Measurements from ENCODE around the gene TMEM108. TPM values are rescaled to one million over a fixed set of nuclear protein-coding genes. Genes with fewer than 3 reads are reported as not detected.

The TMEM108 gene
- total and polyA plus RNA-seq, 10 of the 15 experiments (the other 5 are each of a cell fraction or from before 2014, with no cell fraction given): 0.02 to 0.58 (median 0.12) TPM; not detected in 5

DNA sequence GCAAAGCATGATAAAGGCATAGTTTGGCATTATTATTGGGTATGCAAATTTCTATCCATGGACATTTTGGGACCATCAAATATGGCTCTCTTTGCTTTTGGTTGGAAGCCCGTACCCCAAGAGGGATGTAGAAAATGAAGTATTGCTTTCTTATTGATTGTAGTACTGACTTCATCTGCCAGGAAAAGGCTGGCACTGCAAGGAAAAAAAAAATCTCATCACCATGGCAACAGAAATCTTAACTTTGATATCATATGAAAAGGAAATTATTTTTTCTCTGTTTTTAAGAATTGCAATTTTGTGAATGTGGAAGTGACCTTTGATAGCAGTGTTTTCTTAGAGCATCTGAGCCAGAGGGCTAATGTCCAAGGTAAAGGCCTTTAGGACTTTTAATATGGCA, 151.7 kb downstream of the TMEM108 start (continued):
- TF ChIP-seq, protein P1, sequence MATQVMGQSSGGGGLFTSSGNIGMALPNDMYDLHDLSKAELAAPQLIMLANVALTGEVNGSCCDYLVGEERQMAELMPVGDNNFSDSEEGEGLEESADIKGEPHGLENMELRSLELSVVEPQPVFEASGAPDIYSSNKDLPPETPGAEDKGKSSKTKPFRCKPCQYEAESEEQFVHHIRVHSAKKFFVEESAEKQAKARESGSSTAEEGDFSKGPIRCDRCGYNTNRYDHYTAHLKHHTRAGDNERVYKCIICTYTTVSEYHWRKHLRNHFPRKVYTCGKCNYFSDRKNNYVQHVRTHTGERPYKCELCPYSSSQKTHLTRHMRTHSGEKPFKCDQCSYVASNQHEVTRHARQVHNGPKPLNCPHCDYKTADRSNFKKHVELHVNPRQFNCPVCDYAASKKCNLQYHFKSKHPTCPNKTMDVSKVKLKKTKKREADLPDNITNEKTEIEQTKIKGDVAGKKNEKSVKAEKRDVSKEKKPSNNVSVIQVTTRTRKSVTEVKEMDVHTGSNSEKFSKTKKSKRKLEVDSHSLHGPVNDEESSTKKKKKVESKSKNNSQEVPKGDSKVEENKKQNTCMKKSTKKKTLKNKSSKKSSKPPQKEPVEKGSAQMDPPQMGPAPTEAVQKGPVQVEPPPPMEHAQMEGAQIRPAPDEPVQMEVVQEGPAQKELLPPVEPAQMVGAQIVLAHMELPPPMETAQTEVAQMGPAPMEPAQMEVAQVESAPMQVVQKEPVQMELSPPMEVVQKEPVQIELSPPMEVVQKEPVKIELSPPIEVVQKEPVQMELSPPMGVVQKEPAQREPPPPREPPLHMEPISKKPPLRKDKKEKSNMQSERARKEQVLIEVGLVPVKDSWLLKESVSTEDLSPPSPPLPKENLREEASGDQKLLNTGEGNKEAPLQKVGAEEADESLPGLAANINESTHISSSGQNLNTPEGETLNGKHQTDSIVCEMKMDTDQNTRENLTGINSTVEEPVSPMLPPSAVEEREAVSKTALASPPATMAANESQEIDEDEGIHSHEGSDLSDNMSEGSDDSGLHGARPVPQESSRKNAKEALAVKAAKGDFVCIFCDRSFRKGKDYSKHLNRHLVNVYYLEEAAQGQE (IDR thresholded peaks at IDR 0.05; ENCODE audit: low read depth, low read length): no peak
- TF ChIP-seq IRF4 (IDR thresholded peaks at IDR 0.05; ENCODE audit: low read depth, low read length): no peak

- FAIRE-seq: no peak
- no peak for ATAC-seq
- Histone ChIP-seq H3K9me3 (replicated peaks; ENCODE audit: control insufficient read depth, insufficient read depth, low read length) (no peaks in the 10 kb centered on the region), H2AFZ (ENCODE audit: control insufficient read depth, low read depth, low read length) (no peak overlapping the region), H3K4me1 (ENCODE audit: control insufficient read depth, insufficient read depth, low read length) (no peaks in the 10 kb centered on the region), H3K79me2 (ENCODE audit: control insufficient read depth, insufficient read depth, low read length) (no peaks in the 10 kb centered on the region), H3K36me3 (ENCODE audit: control insufficient read depth in 2 of 2, insufficient read depth in 2 of 2, low read length in 1 of 2) (no peaks in the 10 kb centered on the region), H4K20me1 (ENCODE audit: control insufficient read depth, insufficient read depth) (no peaks in the 10 kb centered on the region), H3K27me3 (replicated peaks in 1 of 2; ENCODE audit: control insufficient read depth in 2 of 2, insufficient read depth in 2 of 2, low read length in 1 of 2) (no peaks in the 10 kb centered on the region), H3K4me3 (no peak overlapping the region), H3K4me2 (ENCODE audit: control insufficient read depth, insufficient read depth) (no peak overlapping the region), H3K9ac (ENCODE audit: control insufficient read depth, insufficient read depth, low read length) (no peak overlapping the region), H3K27ac (ENCODE audit: control insufficient read depth, insufficient read depth) (no peak overlapping the region)
- in situ Hi-C loops (cut with MboI): no loop called here
- whole genome bisulfite sequencing (ENCODE audit: insufficient coverage, insufficient replicate concordance, low lambda C conversion rate, missing lambda C conversion rate): 5% methylated on average over 2 of the region's 2 CpGs
- intact Hi-C loops (cut with micrococcal nuclease; ENCODE audit: unreplicated experiment): no loop called here
- TF ChIP-seq KAT2A (conservative IDR thresholded peaks at IDR 0.05; ENCODE audit: control insufficient read depth, low read depth, low read length) (no peak), HDGF (IDR thresholded peaks at IDR 0.05) (no peak), ZNF384 (IDR thresholded peaks at IDR 0.05; ENCODE audit: borderline replicate concordance, low read depth, low read length) (no peak)
- ChIA-PET CTCF (no interaction called here), RAD21 (ENCODE audit: unreplicated experiment) (no interaction called here), SMC1A (ENCODE audit: uncharacterized antibody, unreplicated experiment) (interaction anchor here (1.5 kb wide), 1 partner anchor 57 kb away, joined by 4 read pairs; no protein-coding TSS in a partner anchor), POLR2A (no interaction called here)
- no peak for DNase-seq (ENCODE audit: low read depth, low spot score)
- BruUV-seq (replicated peaks): no TSS peak
These were observed 153.6 kb downstream of the TMEM108 start for GRCh38 chr3:133191818-133192217.

Data from GM12878 (cell line).